Astrocyte of the cerebellum (primary cell): ENCODE data around the gene IGSF21.

Experiments used
- DNase-seq: peaks from one replicate; pipeline ENCODE4 v3.0.0-alpha.2; 2011; ENCODE audit warnings: low read depth
- H3K4me3 ChIP-seq: 2 replicates; pipeline ENCODE4 v1.5.1; 2011; ENCODE audit warnings: mild to moderate bottlenecking, low read depth, low read length, moderate library complexity
- CTCF ChIP-seq: IDR thresholded peaks from 2 replicates; pipeline ENCODE4 v1.5.1; 2012; ENCODE audit warnings: low read length, low read depth, moderate library complexity, mild to moderate bottlenecking; ENCODE audit errors: missing control alignments
- in situ Hi-C: cut with HindIII; loops from 2 replicates; pipeline ENCODE4 v1.10.0; 2017; ENCODE audit warnings: low sequenced_read_pairs

IGSF21 gene

GRCh38 chr1:18204575-18204974 lies 97.0 kb downstream of the IGSF21 start:
- no peak for TF ChIP-seq CTCF
- in situ Hi-C loops: no loop called here
- no peak overlapping the region for H3K4me3 ChIP-seq
- no peak for DNase-seq

GRCh38 chr1:18205319-18205718 lies 97.7 kb downstream of the IGSF21 start:
- no peak for DNase-seq
- no peak for TF ChIP-seq CTCF

DNA sequence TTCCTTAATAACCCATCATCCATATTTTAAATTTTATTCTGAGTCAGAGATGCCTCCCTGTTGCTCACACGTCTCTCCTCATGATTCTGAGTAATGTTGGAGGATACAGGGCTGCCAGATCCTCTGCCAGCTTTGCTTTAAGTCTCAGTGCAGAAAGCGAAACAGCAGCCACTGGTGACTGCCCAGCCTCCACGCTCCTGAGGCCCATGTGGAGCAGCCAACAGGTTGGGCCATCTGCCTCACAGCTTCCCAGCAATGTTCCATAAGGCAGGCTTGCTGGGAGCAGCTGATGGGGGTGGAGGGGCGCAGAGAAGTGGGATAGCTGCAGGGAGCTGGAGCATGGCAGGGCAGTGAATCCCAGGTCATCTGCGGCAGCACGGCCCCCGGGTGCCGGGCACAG lies 104.2 kb downstream of the IGSF21 start:
- no peak for TF ChIP-seq CTCF
- H3K4me3 ChIP-seq: no peak overlapping the region
- in situ Hi-C loops: loop anchor here (5.0 kb wide), 1 partner anchor 56 kb away; no protein-coding TSS in a partner anchor
- no peak for DNase-seq

More at GRCh38 chr1:18205319-18205718, 97.7 kb downstream of the IGSF21 start:
- no peak overlapping the region for H3K4me3 ChIP-seq
- in situ Hi-C loops: no loop called here

- in situ Hi-C loops: no loop called here
- peak; percentile 17 for TF ChIP-seq CTCF
- H3K4me3 ChIP-seq: no peak overlapping the region
- DNase-seq: no peak
Measured at GRCh38 chr1:18217398-18218043, 109.9 kb downstream of the IGSF21 start.

DNA sequence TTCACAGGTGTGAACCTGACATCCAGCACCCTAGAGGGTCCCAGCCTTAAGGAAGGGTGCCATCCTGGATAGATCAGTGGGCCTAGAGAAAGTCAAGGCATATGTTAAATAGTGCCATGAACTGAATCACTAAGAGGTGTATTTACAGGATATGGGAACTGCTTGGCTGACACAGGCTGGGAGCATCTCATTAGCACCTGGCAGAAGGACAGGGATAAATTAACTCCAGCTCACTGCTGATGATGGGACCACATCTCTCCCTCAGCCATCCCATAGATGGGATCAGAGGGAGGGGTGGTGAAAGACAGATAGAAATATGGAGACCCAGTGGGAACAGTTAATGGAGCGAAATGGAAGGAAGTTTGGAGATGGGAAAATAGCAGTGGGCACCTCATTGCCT lies 122.0 kb downstream of the IGSF21 start:
- TF ChIP-seq CTCF: no peak
- in situ Hi-C loops: no loop called here
- H3K4me3 ChIP-seq: no peak overlapping the region
- DNase-seq: no peak

DNA sequence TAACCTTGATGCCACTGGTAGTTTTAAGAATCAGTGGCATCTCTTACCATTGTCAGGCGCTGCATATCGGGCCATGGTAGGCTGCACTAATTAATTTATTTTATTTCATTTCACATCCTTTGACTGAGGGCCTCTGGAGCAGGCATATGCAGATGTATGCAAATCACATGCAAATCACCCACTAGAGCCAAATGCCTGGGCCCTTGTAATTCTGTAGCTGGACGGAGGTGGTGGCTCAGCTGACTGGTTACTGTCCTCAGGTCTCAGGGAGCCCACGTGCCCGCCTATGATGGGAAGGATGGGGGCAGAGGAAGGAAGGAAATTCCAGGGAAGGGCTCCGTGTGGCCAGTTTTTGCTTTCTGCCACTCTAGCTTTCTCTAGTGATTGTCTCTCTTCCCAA lies 122.7 kb downstream of the IGSF21 start:
- no peak for TF ChIP-seq CTCF
- no peak overlapping the region for H3K4me3 ChIP-seq
- no peak for DNase-seq
- in situ Hi-C loops: no loop called here

DNA sequence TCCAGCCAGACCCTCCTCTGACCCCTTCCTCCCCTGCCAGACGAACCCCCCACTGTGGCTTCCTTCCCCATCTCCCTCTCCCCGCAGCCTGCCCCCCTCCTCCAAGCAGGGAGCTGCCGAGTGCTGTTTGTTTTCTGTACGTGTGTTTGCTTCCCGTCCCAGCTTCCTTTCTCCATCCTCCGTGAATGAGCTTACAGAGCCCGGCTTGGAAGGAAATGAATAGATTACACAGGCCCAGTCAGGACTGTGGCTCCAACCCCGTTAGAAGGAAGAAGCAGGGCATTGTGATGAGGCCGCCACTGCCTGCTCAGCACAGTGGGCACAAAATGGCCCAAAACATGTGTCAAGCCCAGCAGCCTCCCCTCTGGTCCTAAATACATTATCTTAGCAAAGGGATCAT lies 123.2 kb downstream of the IGSF21 start:
- TF ChIP-seq CTCF: no peak
- no peak overlapping the region for H3K4me3 ChIP-seq
- in situ Hi-C loops: no loop called here
- no peak for DNase-seq
